GM12865 (cell line): ENCODE data around the gene TBC1D2B.

Experiments used
- DNase-seq: peaks from one replicate; pipeline ENCODE4 v3.0.0; 2010; ENCODE audit warnings: low read depth
- H3K4me3 ChIP-seq: 2 replicates; pipeline ENCODE4 v1.5.1; 2011; ENCODE audit warnings: mild to moderate bottlenecking, low read depth, low read length, control low read depth
- CTCF ChIP-seq: IDR thresholded peaks from 2 replicates; pipeline ENCODE4 v1.5.1; 2011; ENCODE audit warnings: low read length, control low read depth, low read depth, inconsistent platforms; ENCODE audit not compliant: insufficient read depth; ENCODE audit errors: missing control alignments

Gene TBC1D2B

DNA sequence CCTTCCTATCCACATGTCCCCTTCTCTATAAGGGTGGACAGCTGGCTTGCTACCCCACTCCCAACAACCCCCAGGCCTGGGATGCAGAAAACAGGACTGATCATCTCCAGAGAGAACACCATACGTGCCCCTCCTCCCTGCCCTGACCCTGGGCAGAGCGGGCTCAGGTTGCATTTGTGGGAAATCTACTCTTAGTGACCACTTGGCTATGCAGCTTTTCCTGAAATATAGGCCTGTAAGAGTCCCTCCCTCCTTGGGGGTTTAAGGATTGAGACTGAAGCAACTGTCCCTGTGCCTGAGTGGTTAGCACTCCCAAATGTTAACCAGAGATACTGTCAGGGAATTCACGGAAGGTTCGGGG lies 26.6 kb upstream of the TBC1D2B start:
- H3K4me3 ChIP-seq, result no peak overlapping the region
- no peak for TF ChIP-seq CTCF
- DNase-seq, result no peak

- TF ChIP-seq CTCF, result no peak
- H3K4me3 ChIP-seq, result no peak overlapping the region
- DNase-seq, result peak; percentile 92
Observed at GRCh38 chr15:78103406-78104118, 26.1 kb upstream of the TBC1D2B start.

DNA sequence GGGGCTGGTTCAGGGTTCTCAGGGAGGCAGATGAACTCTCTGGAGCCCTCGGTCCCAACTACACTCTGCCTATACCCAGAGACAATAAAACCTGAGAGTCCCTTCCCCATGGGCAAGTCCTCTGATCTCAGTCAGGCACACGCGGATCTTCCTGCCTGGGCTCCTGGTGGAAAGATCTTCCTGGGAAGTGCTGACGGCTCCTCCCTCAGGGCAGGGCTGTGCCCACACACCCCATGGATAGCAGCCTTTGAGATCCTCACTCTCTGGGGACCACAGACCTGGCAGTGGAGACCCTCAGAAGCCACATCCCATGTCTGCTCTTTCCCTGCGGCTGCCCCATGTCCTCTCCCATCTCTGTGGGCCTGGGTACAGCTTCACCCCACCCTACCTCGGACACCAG lies 25.2 kb upstream of the TBC1D2B start:
- H3K4me3 ChIP-seq, result no peak overlapping the region
- TF ChIP-seq CTCF, result no peak
- DNase-seq, result no peak

DNA sequence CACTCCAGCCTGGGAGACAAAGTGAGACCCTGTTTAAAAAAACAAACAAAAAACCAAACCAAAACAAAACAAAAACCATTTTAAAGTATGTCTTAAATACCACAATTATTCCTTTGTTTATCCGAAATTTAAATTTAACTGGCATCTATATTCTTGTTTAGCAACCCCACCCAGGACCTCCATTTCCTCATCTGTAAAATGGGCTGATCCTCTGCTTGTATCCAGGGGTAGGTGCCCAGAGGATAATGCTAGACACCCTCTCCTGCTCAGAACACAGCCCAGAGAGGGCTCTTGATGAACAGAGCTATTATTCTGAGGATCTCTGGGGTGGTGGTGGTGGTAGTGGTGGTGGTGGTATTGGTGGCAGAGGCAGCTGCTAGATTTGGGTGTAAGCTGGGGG lies 24.7 kb upstream of the TBC1D2B start:
- no peak for DNase-seq
- no peak for TF ChIP-seq CTCF
- H3K4me3 ChIP-seq, result no peak overlapping the region

DNA sequence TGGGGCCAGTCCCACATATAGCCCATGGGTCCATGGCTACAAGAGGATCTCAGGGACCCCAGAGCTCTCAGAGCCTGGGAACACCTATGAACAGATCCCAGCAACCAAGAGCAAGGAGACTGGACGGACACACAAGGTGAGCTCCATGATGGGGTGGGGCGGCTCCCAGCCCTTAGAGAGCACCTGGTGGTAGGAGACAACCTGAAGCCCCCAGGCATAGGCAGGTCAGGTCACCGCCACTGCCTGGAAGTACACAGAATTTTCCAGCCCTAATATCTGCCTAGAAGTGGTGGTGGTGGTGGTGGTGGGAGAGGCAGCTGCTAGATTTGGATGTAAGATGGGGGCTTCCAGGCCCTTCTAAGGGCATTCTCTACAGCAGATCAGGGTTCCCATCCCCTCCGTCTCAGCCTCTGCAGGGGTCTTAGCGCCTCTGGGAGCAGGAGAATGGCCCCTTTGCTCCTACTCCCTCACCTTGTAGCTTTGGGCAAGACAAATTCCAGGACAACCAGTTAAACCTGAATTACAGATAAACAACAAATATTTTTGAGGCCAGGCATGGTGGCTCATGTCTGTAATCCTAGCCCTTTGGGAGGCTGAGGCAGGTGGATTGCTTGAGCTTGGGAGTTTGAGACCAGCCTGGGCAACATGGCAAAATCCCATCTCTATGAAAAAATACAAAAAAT lies 24.1 kb upstream of the TBC1D2B start:
- no peak for TF ChIP-seq CTCF
- no peak for DNase-seq
- no peak overlapping the region for H3K4me3 ChIP-seq

GRCh38 chr15:78100886-78101285 lies 23.4 kb upstream of the TBC1D2B start:
- DNase-seq, result no peak
- no peak for TF ChIP-seq CTCF
- H3K4me3 ChIP-seq, result no peak overlapping the region
